Amniotic stem cell (primary cell): ENCODE data around the gene NEU4.
"Not testable (repeated sequence)": the region's sequence is repeated elsewhere in the genome, so short reads cannot be mapped to it uniquely, and the experiment has no call there.

Experiments
- DNase-seq: peaks from one replicate; lab custom pipeline; 2025; lab: John Stamatoyannopoulos, UW

Gene NEU4

GRCh38 chr2:241775223-241776177 lies 33.5 kb upstream of the NEU4 start:
- no peak for DNase-seq

GRCh38 chr2:241776336-241777169 lies 32.4 kb upstream of the NEU4 start, which contains the start of gene GAL3ST2:
GAL3ST2 (plus strand) TSS chr2:241776822; CDS start chr2:241776956, 134 bp downstream.
- DNase-seq, result no peak

DNA sequence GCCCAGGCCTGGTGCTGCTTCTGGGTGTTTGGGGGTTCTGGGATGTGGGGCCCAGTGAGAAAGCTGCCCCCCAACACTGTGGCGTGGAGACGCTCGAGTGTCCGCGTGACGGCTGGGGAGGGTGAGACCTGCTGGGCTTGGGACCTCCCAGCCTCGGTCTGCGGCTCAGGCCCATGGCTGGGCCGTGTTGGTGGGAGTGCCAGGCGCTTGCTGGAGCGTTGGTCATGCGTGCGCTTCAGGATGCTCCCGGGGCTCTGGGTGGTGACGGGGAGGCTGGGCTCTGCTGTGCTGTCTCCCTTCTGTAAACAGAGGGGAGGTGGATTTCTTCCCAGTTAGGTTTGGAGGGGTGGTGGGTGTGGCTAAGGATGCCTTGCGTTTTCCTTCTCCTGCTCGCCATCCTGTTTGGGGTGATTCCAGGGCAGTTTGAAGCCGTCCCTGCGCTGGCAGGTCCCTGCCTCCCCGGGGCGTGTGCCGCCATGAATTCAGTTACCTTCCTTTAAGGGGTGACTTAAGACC lies 31.8 kb upstream of the NEU4 start:
- no peak for DNase-seq

GRCh38 chr2:241777686-241778627 lies 31.0 kb upstream of the NEU4 start:
- DNase-seq, result no peak

DNA sequence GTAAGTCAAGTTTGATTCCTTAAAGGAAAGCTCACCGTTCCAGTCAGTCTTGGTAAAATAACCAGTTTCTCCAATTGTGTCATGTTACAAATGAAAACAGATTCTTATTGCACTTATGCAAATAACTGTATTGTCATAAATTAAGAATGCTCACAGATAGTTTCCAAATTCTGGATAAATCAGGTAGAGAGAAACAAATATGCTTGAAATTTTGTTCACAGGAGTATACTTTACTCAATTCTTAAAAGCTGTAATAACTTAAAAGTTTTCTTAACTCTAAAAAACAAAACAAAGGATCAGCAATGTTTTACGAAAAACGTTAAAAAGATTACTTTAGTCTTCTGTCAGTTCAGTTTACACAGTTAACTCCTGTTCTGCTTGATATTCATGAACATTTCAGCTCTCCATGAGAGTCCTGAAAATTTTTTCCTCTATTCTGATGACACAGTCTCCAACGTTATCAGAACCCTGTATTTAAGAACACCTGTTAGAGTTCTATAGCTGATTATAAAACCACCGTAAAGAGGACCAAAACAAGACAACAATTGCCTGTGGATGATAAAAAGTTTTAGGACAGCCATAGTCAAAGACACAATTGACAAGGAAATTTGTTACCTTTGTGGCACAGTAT lies 27.9 kb upstream of the NEU4 start:
- no peak for DNase-seq

DNA sequence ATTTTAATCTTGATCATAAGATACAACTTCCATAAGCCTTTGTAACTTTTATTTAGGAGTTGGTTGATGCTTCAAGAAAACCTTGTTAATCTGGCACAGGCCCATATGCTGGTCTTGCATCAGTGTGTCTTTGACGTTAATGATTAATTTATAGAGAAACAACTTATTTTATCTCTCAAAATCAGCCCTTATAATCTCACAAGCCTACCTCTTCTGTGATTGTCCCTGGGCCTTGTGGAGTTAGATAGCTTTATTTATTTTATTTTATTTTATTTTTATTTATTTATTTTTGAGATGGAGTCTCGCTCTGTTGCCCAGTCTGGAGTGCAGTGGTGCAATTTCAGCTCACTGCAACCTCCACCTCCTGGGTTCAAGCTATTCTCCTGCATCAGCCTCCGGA lies 26.9 kb upstream of the NEU4 start:
- not testable (repeated sequence) for DNase-seq

- no peak for DNase-seq
Observed at GRCh38 chr2:241788135-241788534, 20.9 kb upstream of the NEU4 start.

DNA sequence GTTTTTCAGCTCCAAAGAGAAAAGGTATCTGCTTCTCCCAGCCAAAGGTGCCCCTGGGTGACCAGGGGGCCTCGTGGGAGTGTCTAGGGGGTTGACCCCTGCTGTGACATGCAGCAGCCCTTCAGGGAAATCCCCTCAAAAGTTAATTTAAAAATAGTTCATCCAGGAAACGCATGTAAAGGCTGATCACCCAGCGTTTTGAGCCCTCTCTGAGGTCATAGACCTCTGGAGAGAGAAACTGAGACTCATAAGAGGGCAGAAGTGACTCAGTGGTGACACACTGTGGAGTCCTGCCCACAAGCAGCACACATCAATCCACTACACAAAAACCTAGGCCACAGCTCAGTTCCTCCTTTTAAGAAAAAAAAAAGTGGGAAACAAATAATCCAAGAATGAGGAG lies 20.4 kb upstream of the NEU4 start:
- no peak for DNase-seq

- DNase-seq, result not testable (repeated sequence)
Observed at GRCh38 chr2:241791385-241791784, 17.6 kb upstream of the NEU4 start.

- no peak for DNase-seq
Observed at GRCh38 chr2:241793385-241793784, 15.6 kb upstream of the NEU4 start.

GRCh38 chr2:241794250-241794823 lies 14.7 kb upstream of the NEU4 start:
- DNase-seq, result no peak

GRCh38 chr2:241795021-241795999 lies 13.7 kb upstream of the NEU4 start:
- DNase-seq, result no peak

DNA sequence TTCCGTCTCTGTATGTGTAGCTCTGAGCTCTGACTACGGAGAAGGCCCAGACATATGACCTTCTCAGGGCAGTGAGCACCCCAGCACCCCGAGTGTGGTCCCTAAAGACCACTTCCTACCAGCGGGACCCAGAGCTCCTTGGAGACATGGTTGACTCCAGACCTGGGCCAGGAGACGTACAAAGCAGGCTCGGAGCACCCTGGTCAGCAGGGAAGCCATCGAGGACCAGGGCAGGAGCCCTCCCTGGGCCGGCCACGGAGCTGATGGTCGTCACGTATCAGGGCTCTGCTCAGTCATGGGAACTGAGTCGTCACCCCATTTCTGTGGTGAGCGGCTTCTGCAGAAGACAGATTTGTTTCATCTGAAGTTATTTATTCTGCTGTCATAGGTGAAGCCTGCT lies 12.8 kb upstream of the NEU4 start:
- DNase-seq, result no peak

DNA sequence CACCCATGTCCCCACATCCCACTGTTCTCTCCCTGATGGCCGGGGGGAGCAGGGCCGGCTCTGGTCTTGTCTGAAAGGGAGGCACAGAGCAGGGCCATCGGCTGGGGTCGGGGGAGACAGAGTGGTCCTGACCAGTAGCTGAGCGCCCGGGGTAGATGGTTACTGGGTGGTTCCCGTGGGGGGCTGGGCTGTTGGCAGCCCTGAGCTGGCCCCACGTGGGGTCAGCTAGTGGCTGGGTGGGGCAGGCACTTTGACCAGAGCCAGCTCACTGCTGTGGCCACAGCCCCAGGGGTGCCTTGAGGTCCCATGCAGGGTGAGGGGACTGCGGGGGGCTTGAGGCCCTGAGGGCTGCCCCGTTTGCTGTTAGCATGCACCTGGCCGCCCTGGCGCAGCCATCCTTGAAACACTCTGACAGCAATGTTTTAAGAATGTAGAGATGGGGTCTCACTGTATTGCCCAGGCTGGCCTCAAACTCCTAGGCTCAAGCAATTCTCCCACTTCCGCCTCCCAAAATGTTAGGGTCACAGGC lies 12.3 kb upstream of the NEU4 start:
- no peak for DNase-seq

- DNase-seq, result no peak
Observed at GRCh38 chr2:241797441-241798080, 11.4 kb upstream of the NEU4 start.

GRCh38 chr2:241798081-241798630 lies 10.8 kb upstream of the NEU4 start:
- no peak for DNase-seq

GRCh38 chr2:241798631-241799521 lies 10.1 kb upstream of the NEU4 start:
- DNase-seq, result no peak
